GM12873 (cell line): Measurements from ENCODE around the gene SLC16A8.

Source experiments
- CTCF ChIP-seq: IDR thresholded peaks from 2 replicates; pipeline ENCODE4 v1.5.1; 2012; ENCODE audit warnings: low read depth, mild to moderate bottlenecking, moderate library complexity, low read length, control low read depth; ENCODE audit not compliant: insufficient read depth; ENCODE audit errors: missing control alignments

The SLC16A8 gene

GRCh38 chr22:38083931-38084631, at the start of gene SLC16A8:
TSS of gene SLC16A8 (minus strand) at chr22:38084184. CDS start at chr22:38082873, 1,311 bp downstream.
- TF ChIP-seq CTCF: no peak

DNA sequence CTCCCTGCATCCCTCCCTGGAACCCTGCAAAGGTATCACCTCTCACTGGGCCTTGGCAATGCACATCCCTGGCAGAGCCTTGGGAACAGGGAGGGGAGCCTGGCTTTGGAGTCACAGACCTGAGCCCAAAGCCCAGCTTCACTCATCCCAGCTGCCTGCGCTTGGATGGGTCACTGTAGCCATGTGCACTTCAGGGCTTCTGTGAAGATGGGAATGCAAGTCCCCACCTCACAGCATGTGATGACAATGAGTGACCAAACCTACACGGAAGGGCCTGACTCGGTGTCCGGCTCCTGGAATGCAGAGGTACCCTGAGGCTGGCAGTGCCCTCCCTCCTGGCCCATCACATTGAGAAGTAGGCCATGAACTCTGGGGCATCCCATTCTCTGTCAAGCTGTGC, 49.3 kb upstream of the SLC16A8 start:
- no peak for TF ChIP-seq CTCF

- TF ChIP-seq CTCF: no peak
Measured at GRCh38 chr22:38132794-38133193, 48.8 kb upstream of the SLC16A8 start.

GRCh38 chr22:38132136-38132535, 48.2 kb upstream of the SLC16A8 start:
- no peak for TF ChIP-seq CTCF

GRCh38 chr22:38131399-38131798, 47.4 kb upstream of the SLC16A8 start:
- TF ChIP-seq CTCF: no peak

DNA sequence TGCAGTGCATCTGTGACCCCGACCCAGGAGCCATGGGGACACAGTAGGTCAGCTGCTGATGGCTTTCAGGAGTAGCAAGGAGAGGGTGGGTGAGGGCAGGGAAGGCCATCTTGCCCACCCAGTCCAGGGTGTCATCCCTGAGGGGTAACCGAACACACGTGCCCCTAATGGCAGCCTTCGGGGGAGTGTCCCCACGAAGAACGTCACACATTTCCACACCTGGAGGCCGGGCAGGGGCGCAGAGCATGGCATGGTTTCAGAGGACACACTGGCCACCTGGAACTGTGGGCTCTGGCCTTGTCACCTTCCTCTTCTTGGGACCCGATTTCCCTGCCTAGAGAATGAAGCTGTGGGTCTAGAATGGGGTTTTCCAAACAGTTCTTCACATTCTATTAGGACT, 45.9 kb upstream of the SLC16A8 start:
- no peak for TF ChIP-seq CTCF

DNA sequence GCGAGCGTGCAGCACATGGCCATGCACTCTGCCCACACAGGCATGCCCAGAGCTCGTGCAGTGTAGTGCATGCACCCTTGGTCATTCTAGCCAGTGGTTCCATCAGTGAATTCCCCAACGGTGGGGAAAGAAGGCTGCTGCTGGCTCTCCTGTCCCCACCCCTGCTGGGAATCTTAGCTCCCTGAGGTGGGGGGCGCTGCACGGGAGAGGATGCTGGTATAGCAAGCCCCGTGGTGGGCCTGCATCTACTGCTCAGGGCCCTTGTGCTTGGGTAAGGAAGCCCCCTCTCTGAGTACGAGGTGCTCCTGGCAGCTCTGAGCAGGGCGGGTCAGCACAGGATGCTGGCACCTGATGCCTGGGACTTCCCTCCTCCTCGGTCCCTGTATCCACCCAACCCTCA, 45.0 kb upstream of the SLC16A8 start:
- TF ChIP-seq CTCF: no peak
